HepG2 (cell line): Measurements from ENCODE around the gene MTM1. TPM values are rescaled to one million over a fixed set of nuclear protein-coding genes. Genes with fewer than 3 reads are reported as not detected.

Experiments used
- ATAC-seq: fragments of 200-7000 bp; cut with Tn5 transposase; 3 replicates; pipeline ENCODE4 v1.9.1; 2020; ENCODE audit warnings: mild to moderate bottlenecking, moderate library complexity
- BruUV-seq: library from RNA; stranded (reverse); fragments of 400-500 nt; replicated peaks from 2 replicates; lab custom pipeline; 2021; lab: Mats Ljungman, UMichigan
- CTCF ChIA-PET: fragments of 300-600 bp; formaldehyde crosslinking; extraction: SDS; loops from one replicate; lab custom pipeline; 2021; ENCODE audit warnings: low total read pairs, inconsistent platforms, low intra/inter-chr PET ratio; lab: Yijun Ruan, JAX
- POLR2A ChIA-PET: fragments of 350-600 bp; sonication (Branson Sonifier 250); formaldehyde crosslinking; loops from one replicate; lab custom pipeline; 2020; ENCODE audit warnings: antibody characterized with exemption, inconsistent platforms; lab: Yijun Ruan, JAX
- DNase-seq: peaks from one replicate; pipeline ENCODE4 v3.0.0-alpha.2; 2015; ENCODE audit warnings: low spot score
- FAIRE-seq: peaks from 3 replicates; lab custom pipeline; 2011; peaks lifted over from hg19 to GRCh38; lab: Jason Lieb, UNC
- H2AFZ ChIP-seq: one replicate; pipeline ENCODE4 v1.6.1; 2011; ENCODE audit warnings: low read length, inconsistent platforms
- H3K27ac ChIP-seq: fragments of 300-600 bp; 3 replicates; pipeline ENCODE4 v1.8.0; 2011; ENCODE audit warnings: mixed run types, mild to moderate bottlenecking, mixed read lengths, low read length, inconsistent platforms; ENCODE audit not compliant: insufficient read depth; ENCODE audit errors: extremely low read length
- H3K27me3 ChIP-seq, 2 experiments: fragments of 200-600 bp in 1 of 2; 2 replicates in 1 of 2; 3 replicates in 1 of 2; pipeline versions ENCODE4 v1.6.0 to v1.8.0; 2011; ENCODE audit warnings: low read length in 2 of 2, mild to moderate bottlenecking in 2 of 2, moderate library complexity in 2 of 2, inconsistent platforms in 1 of 2; ENCODE audit not compliant: insufficient read depth in 2 of 2, control insufficient read depth in 1 of 2
- H3K36me3 ChIP-seq, 2 experiments: fragments of 200-600 bp in 1 of 2; replicated peaks in 1 of 2; 2 replicates in 1 of 2; 3 replicates in 1 of 2; pipeline versions ENCODE4 v1.5.1 to v1.8.0; 2011; ENCODE audit warnings: low read length in 2 of 2, inconsistent platforms in 1 of 2; ENCODE audit not compliant: insufficient read depth in 2 of 2, control insufficient read depth in 1 of 2
- H3K4me1 ChIP-seq: 2 replicates; pipeline ENCODE4 v1.5.1; 2012; ENCODE audit warnings: low read length, inconsistent platforms; ENCODE audit not compliant: insufficient read depth
- H3K4me2 ChIP-seq: 2 replicates; pipeline ENCODE4 v1.6.0; 2011; ENCODE audit warnings: low read depth, low read length, inconsistent platforms
- H3K4me3 ChIP-seq, 3 experiments: fragments of 200-600 bp in 1 of 3; sonication (generic), shearing (Covaris generic) in 1 of 3; replicated peaks in 1 of 3; 2 replicates each; pipeline ENCODE4 v1.5.1; 2011 to 2016; ENCODE audit warnings: low read length in 3 of 3, inconsistent platforms in 2 of 3, low read depth in 2 of 3, mild to moderate bottlenecking in 2 of 3, control low read depth in 1 of 3, mixed read lengths in 1 of 3; ENCODE audit not compliant: insufficient read depth in 1 of 3
- H3K79me2 ChIP-seq: one replicate; pipeline ENCODE4 v1.6.1; 2011; ENCODE audit warnings: low read length, inconsistent platforms; ENCODE audit not compliant: insufficient read depth
- H3K9ac ChIP-seq: 2 replicates; pipeline ENCODE4 v1.6.0; 2011; ENCODE audit warnings: mild to moderate bottlenecking, low read depth, low read length, inconsistent platforms; ENCODE audit not compliant: insufficient read depth
- H3K9me3 ChIP-seq: 2 replicates; pipeline ENCODE4 v1.5.1; 2012; ENCODE audit warnings: mild to moderate bottlenecking, low read length
- H4K20me1 ChIP-seq: 2 replicates; pipeline ENCODE4 v1.6.0; 2011; ENCODE audit warnings: inconsistent platforms, mild to moderate bottlenecking, low read length, moderate library complexity; ENCODE audit not compliant: insufficient read depth
- BORCS8-MEF2B ChIP-seq: sonication (generic); formaldehyde crosslinking; IDR thresholded peaks from 2 replicates; pipeline ENCODE4 v1.8.0; 2022; ENCODE audit warnings: mild to moderate bottlenecking, missing genetic modification reagents
- FIP1L1 ChIP-seq: fragments of 200-400 bp; formaldehyde crosslinking; IDR thresholded peaks from 2 replicates; pipeline ENCODE4 v1.6.1; 2018; ENCODE audit warnings: low read depth, mild to moderate bottlenecking, low read length, moderate library complexity, borderline replicate concordance; ENCODE audit not compliant: insufficient read depth
- HOXA9 ChIP-seq: sonication (generic); formaldehyde crosslinking; IDR thresholded peaks from 2 replicates; pipeline ENCODE4 v1.8.1; 2022; ENCODE audit warnings: missing genetic modification reagents, mild to moderate bottlenecking, moderate library complexity, borderline replicate concordance
- MAFK ChIP-seq, 2 experiments: IDR thresholded peaks in 1 of 2; conservative IDR thresholded peaks in 1 of 2; 2 replicates each; pipeline ENCODE4 v1.6.1; 2011; ENCODE audit warnings: improper control_type of control experiment in 2 of 2, low read length in 2 of 2
- SOX6 ChIP-seq, 2 experiments: fragments of 450-650 bp in 1 of 2; sonication (generic) in 1 of 2; formaldehyde crosslinking in 1 of 2; IDR thresholded peaks; 2 replicates each; pipeline versions ENCODE4 v1.4.0 to v1.6.1; 2017 to 2020; ENCODE audit warnings: antibody characterized with exemption in 1 of 2, mild to moderate bottlenecking in 1 of 2, missing genetic modification reagents in 1 of 2
- TGIF2 ChIP-seq: IDR thresholded peaks from 2 replicates; pipeline ENCODE4 v1.6.1; 2016; ENCODE audit warnings: control low read depth, missing compliant biosample characterization
- ZNF256 ChIP-seq: sonication (generic); formaldehyde crosslinking; conservative IDR thresholded peaks from 2 replicates; pipeline ENCODE4 v1.4.0; 2020; ENCODE audit warnings: missing genetic modification reagents
- ZNF547 ChIP-seq: sonication (generic); formaldehyde crosslinking; IDR thresholded peaks from 2 replicates; pipeline ENCODE4 v1.5.1; 2020; ENCODE audit warnings: mild to moderate bottlenecking, missing genetic modification reagents
- ZNF564 ChIP-seq: sonication (generic); formaldehyde crosslinking; IDR thresholded peaks from 2 replicates; pipeline ENCODE4 v1.8.1; 2023; ENCODE audit warnings: mild to moderate bottlenecking, missing genetic modification reagents
- WGBS: methylation state at CpG from one replicate; pipeline ENCODE4 v1.1.6; 2017; ENCODE audit warnings: low lambda C conversion rate; 5-methylcytosine and 5-hydroxymethylcytosine counted together
- in situ Hi-C: cut with HindIII; loops from 2 replicates; pipeline ENCODE4 v1.10.0; 2017; ENCODE audit warnings: low pct_unique_long_range_greater_than_20kb; ENCODE audit not compliant: extremely low pct_ligation_motif_present
- intact Hi-C: fragments of 100-400 bp; cut with micrococcal nuclease; formaldehyde crosslinking; loops from one replicate; pipeline ENCODE4 v1.10.0; 2022; ENCODE audit not compliant: unreplicated experiment
- polyA plus RNA-seq, 8 experiments: library from polyadenylated mRNA; depleted of rRNA in 3 of 8; stranded (reverse) in 7 of 8; unstranded in 1 of 8; fragments of >200 nt; fragmentation: Illumina TruSeq in 4 of 8; extraction: Trizol in 4 of 8; gene quantifications; 2 replicates each; pipeline versions ENCODE4 v1.2.1 to v1.2.3, GENCODE V29; 2011 to 2016; ENCODE audit warnings: low read depth in 4 of 8, missing spikeins in 1 of 8, mixed read lengths in 1 of 8; ENCODE audit not compliant: insufficient read depth in 1 of 8
- total RNA-seq, 5 experiments: library from RNA; depleted of rRNA; stranded (reverse); fragments of >200 nt; fragmentation: Illumina TruSeq; extraction: Trizol; gene quantifications; 2 replicates each; pipeline ENCODE4 v1.2.3, GENCODE V29; 2016; ENCODE audit warnings: low read depth in 1 of 5
- TF ChIP-seq, protein P1 (sequence below): sonication (generic); formaldehyde crosslinking; IDR thresholded peaks from 2 replicates; pipeline ENCODE4 v1.8.1; 2023; ENCODE audit warnings: mild to moderate bottlenecking, inconsistent platforms, moderate library complexity, missing genetic modification reagents, borderline replicate concordance
- TF ChIP-seq, protein P2 (sequence below): sonication (generic); formaldehyde crosslinking; IDR thresholded peaks from 2 replicates; pipeline ENCODE4 v1.5.1; 2020; ENCODE audit warnings: mild to moderate bottlenecking, moderate library complexity, missing genetic modification reagents

MTM1 gene
- total and polyA plus RNA-seq, 2 of the 13 experiments (the other 11 are each of a cell fraction or from before 2014, with no cell fraction given) = 12.0 to 15.2 TPM

DNA sequence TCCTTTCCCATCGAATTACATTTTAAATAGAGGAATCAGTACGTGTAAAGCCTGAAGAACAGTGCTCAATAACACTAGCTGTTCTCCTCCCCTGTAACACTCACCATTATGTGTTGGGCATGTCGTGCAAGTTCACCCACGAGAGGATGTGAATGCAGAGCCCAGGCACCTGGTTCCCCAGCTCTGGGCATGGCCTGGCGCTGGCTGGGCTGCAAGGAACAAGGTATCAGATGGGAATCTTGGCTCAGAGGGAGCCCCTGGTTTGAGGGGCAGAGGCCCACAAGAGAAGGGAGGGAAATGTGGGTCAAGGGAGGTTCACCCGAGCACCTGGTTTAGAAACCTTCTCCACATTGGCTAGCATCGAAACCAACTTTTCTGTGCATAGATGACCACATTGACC is 41.7 kb upstream of the MTM1 start:
- H3K36me3 ChIP-seq = no peaks in the 10 kb centered on the region
- H3K79me2 ChIP-seq = no peaks in the 10 kb centered on the region
- no peaks in the 10 kb centered on the region for H3K9me3 ChIP-seq
- no peak overlapping the region for H2AFZ ChIP-seq
- POLR2A ChIA-PET = no interaction called here
- no peak overlapping the region for H3K9ac ChIP-seq
- TF ChIP-seq ZNF256 (CRISPR knock-in tag) (no peak), TGIF2 (no peak), ZNF547 (no peak), ZNF564 (no peak), FIP1L1 (no peak), MAFK (conservative IDR thresholded peaks at IDR 0.05 in 1 of 2, IDR thresholded peaks at IDR 0.05 in 1 of 2; ENCODE audit: low read length in 2 of 2) (no peak), SOX6 (IDR thresholded peaks at IDR 0.05) (no peak), SOX6 (CRISPR knock-in tag; IDR thresholded peaks at IDR 0.05) (no peak), BORCS8-MEF2B (no peak), HOXA9 (CRISPR knock-in tag) (no peak)
- TF ChIP-seq, protein P1, sequence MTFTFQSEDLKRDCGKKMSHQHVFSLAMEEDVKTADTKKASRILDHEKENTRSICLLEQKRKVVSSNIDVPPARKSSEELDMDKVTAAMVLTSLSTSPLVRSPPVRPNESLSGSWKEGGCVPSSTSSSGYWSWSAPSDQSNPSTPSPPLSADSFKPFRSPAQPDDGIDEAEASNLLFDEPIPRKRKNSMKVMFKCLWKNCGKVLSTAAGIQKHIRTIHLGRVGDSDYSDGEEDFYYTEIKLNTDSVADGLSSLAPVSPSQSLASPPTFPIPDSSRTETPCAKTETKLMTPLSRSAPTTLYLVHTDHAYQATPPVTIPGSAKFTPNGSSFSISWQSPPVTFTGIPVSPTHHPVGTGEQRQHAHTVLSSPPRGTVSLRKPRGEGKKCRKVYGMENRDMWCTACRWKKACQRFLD (CRISPR knock-in tag) = no peak
- TF ChIP-seq, protein P2, sequence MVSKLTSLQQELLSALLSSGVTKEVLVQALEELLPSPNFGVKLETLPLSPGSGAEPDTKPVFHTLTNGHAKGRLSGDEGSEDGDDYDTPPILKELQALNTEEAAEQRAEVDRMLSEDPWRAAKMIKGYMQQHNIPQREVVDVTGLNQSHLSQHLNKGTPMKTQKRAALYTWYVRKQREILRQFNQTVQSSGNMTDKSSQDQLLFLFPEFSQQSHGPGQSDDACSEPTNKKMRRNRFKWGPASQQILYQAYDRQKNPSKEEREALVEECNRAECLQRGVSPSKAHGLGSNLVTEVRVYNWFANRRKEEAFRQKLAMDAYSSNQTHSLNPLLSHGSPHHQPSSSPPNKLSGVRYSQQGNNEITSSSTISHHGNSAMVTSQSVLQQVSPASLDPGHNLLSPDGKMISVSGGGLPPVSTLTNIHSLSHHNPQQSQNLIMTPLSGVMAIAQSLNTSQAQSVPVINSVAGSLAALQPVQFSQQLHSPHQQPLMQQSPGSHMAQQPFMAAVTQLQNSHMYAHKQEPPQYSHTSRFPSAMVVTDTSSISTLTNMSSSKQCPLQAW (CRISPR knock-in tag) = no peak
- no peak overlapping the region for H3K27ac ChIP-seq
- BruUV-seq = no TSS peak
- ATAC-seq = no peak
- 54% methylated on average over 5 of the region's 7 CpGs for WGBS
- H3K4me2 ChIP-seq = no peak overlapping the region
- H3K27me3 ChIP-seq = no peaks in the 10 kb centered on the region
- H3K4me1 ChIP-seq = no peaks in the 10 kb centered on the region
- no peaks in the 10 kb centered on the region for H4K20me1 ChIP-seq
- intact Hi-C loops = no loop called here
- CTCF ChIA-PET = no interaction called here
- FAIRE-seq = no peak
- in situ Hi-C loops = no loop called here
- DNase-seq = no peak
- H3K4me3 ChIP-seq = no peak overlapping the region
